ENCODE measurements around the gene ABHD16A.
A peak's percentile ranks its signal among the peaks of the same experiment; 100 is the strongest.

The ABHD16A gene

DNA sequence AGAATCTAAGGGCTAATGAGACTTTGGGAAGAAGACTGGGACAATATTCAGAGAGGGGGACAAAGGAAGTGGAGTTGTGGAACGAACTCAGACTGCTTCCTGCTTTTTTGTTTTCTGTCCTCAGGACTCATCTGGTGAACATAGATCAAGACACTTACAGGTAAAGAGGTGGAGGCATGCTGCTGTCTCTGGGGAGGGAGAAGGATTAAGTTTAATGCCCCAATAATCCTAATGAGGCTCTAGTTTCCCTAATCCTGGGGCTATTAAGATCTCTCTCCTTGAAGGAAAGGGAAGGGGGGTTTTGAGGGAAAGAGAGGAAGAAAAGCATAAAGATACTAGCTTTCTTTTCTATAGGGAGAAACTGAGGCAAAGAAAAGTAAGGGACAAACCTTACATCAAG lies 41.3 kb upstream of the ABHD16A start:
- DNase-seq (ENCODE audit: extremely low spot score), result no peak
- CTCF ChIA-PET, result no interaction called here
- POLR2A ChIA-PET, result interaction anchor here (1.5 to 1.7 kb wide), 2 partner anchors 11 to 41 kb away, joined by 3 read pairs; partner anchors contain the start of gene ABHD16A
- TF ChIP-seq FOXA1 (IDR thresholded peaks at IDR 0.05) (no peak), CTBP1 (IDR thresholded peaks at IDR 0.05; ENCODE audit: borderline replicate concordance) (no peak), ARNT (IDR thresholded peaks at IDR 0.05) (no peak), TARDBP (IDR thresholded peaks at IDR 0.05) (no peak), HDGF (IDR thresholded peaks at IDR 0.05; ENCODE audit: borderline replicate concordance) (no peak), NFRKB (IDR thresholded peaks at IDR 0.05) (no peak), SP1 (IDR thresholded peaks at IDR 0.05) (no peak), FOXM1 (IDR thresholded peaks at IDR 0.05; ENCODE audit: borderline replicate concordance) (no peak)
- TF ChIP-seq, protein P1, sequence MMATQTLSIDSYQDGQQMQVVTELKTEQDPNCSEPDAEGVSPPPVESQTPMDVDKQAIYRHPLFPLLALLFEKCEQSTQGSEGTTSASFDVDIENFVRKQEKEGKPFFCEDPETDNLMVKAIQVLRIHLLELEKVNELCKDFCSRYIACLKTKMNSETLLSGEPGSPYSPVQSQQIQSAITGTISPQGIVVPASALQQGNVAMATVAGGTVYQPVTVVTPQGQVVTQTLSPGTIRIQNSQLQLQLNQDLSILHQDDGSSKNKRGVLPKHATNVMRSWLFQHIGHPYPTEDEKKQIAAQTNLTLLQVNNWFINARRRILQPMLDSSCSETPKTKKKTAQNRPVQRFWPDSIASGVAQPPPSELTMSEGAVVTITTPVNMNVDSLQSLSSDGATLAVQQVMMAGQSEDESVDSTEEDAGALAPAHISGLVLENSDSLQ (IDR thresholded peaks at IDR 0.05), result no peak

GRCh38 chr6:31742894-31743293 lies 39.8 kb upstream of the ABHD16A start:
- ChIA-PET POLR2A (no interaction called here), CTCF (no interaction called here)
- no peak for DNase-seq (ENCODE audit: extremely low spot score)
- TF ChIP-seq FOXM1 (IDR thresholded peaks at IDR 0.05; ENCODE audit: borderline replicate concordance) (no peak), FOXA1 (IDR thresholded peaks at IDR 0.05) (no peak), ZNF384 (IDR thresholded peaks at IDR 0.05) (no peak), CTBP1 (IDR thresholded peaks at IDR 0.05; ENCODE audit: borderline replicate concordance) (no peak), HDGF (IDR thresholded peaks at IDR 0.05; ENCODE audit: borderline replicate concordance) (no peak), ARNT (IDR thresholded peaks at IDR 0.05) (no peak), NFRKB (IDR thresholded peaks at IDR 0.05) (no peak), FOXK2 (IDR thresholded peaks at IDR 0.05) (no peak)
- TF ChIP-seq, protein P1 (IDR thresholded peaks at IDR 0.05), result no peak

DNA sequence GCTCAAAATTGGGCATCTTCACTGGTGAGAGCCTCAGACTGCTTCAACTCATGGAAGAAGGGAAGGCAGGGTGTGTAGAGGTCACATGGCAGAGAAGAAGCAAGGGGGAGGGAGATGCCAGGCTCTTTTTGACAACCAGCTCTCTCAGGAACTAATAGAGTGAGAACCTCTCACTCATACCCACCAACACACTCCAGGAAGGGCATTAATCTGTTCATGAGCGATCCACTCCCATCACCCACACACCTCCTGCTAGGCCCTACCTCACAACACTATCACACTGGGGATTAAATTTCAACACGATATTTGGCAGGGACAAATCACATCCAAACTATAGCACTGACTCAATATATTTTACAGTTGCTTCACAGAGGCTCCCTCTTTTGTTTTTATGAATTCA lies 38.7 kb upstream of the ABHD16A start:
- POLR2A ChIA-PET, result interaction anchor here (1.5 to 1.6 kb wide), 2 partner anchors 9 to 74 kb away, joined by 5 to 6 read pairs; partner anchors contain the start of genes HSPA1A and HSPA1L
- TF ChIP-seq FOXA1 (IDR thresholded peaks at IDR 0.05) (no peak), LEF1 (IDR thresholded peaks at IDR 0.05; ENCODE audit: borderline replicate concordance) (no peak), CTBP1 (IDR thresholded peaks at IDR 0.05; ENCODE audit: borderline replicate concordance) (no peak), L3MBTL2 (conservative IDR thresholded peaks at IDR 0.05) (no peak), HDGF (IDR thresholded peaks at IDR 0.05; ENCODE audit: borderline replicate concordance) (no peak), ZNF384 (IDR thresholded peaks at IDR 0.05) (no peak), NFRKB (IDR thresholded peaks at IDR 0.05) (no peak), ELF4 (IDR thresholded peaks at IDR 0.05) (no peak)

DNA sequence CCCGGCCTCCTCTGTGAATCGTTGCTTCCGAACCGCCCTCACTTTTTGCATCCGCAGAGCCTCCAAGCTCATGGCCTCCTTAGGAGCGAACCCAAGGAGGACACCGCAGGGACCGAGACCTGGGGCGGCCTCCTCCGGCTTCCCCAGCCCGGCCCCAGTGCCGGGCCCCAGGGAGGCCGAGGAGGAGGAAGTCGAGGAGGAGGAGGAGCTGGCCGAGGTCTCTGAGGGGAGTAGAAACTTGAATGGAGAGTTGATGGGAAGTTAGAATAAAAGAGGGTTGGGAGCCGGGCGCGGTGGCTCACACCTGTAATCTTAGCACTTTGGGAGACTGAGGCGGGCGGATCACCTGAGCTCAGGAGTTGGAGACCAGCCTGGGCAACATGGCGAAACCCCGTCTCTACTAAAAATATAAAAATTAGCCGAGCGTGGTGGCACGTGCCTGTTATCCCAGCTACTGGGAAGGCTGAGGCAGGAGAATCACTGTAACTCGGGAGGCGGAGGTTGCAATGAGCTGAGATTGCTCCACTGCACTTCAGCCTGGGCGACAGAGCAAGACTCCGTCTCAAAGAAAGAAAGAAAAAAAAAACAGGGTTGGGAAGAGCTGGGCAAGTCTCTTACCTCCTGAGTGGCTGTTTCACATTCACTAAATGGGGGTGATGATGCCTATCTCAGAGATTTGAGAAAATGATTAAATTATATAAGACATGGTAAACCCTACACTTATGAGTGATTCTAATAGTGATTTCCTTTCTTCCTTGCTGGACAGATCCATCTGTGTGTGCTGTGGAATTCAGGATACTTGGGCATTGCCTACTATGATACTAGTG lies 37.5 kb upstream of the ABHD16A start:
- TF ChIP-seq HDGF (IDR thresholded peaks at IDR 0.05; ENCODE audit: borderline replicate concordance), result no peak
- TF ChIP-seq FOXK2 (IDR thresholded peaks at IDR 0.05), result no peak
- no peak for TF ChIP-seq FOXA1 (IDR thresholded peaks at IDR 0.05)
- no peak for TF ChIP-seq SUZ12 (IDR thresholded peaks at IDR 0.05)
- no peak for TF ChIP-seq NFRKB (IDR thresholded peaks at IDR 0.05)
- TF ChIP-seq TARDBP (IDR thresholded peaks at IDR 0.05), result no peak
- no peak for TF ChIP-seq CTBP1 (IDR thresholded peaks at IDR 0.05; ENCODE audit: borderline replicate concordance)
- TF ChIP-seq BHLHE40 (IDR thresholded peaks at IDR 0.05; ENCODE audit: borderline replicate concordance), result no peak
- TF ChIP-seq SP1 (IDR thresholded peaks at IDR 0.05), result no peak
- TF ChIP-seq L3MBTL2 (conservative IDR thresholded peaks at IDR 0.05), result no peak
- TF ChIP-seq, protein P1 (IDR thresholded peaks at IDR 0.05), result no peak
- no peak for TF ChIP-seq FOXM1 (IDR thresholded peaks at IDR 0.05; ENCODE audit: borderline replicate concordance)
- no peak for TF ChIP-seq LEF1 (IDR thresholded peaks at IDR 0.05; ENCODE audit: borderline replicate concordance)
- TF ChIP-seq ELF4 (IDR thresholded peaks at IDR 0.05), result no peak
- TF ChIP-seq ZNF384 (IDR thresholded peaks at IDR 0.05), result no peak
- no peak for TF ChIP-seq ARNT (IDR thresholded peaks at IDR 0.05)
- ChIA-PET CTCF (interaction anchor here (1.2 to 1.7 kb wide), 3 partner anchors 11 to 51 kb away, joined by 4 to 8 read pairs (median 4); partner anchors contain the start of gene DDAH2), POLR2A (interaction anchor here (0.7 to 6.3 kb wide), 22 partner anchors 8 to 200 kb away, joined by 3 to 57 read pairs (median 6); partner anchors contain the start of genes BAG6, DDAH2, HSPA1A and HSPA1B)
- DNase-seq (ENCODE audit: extremely low spot score), result peak; percentile 49

More for the DNA sequence above, 38.7 kb upstream of the ABHD16A start:
- no peak for DNase-seq (ENCODE audit: extremely low spot score)
- CTCF ChIA-PET, result no interaction called here

DNA sequence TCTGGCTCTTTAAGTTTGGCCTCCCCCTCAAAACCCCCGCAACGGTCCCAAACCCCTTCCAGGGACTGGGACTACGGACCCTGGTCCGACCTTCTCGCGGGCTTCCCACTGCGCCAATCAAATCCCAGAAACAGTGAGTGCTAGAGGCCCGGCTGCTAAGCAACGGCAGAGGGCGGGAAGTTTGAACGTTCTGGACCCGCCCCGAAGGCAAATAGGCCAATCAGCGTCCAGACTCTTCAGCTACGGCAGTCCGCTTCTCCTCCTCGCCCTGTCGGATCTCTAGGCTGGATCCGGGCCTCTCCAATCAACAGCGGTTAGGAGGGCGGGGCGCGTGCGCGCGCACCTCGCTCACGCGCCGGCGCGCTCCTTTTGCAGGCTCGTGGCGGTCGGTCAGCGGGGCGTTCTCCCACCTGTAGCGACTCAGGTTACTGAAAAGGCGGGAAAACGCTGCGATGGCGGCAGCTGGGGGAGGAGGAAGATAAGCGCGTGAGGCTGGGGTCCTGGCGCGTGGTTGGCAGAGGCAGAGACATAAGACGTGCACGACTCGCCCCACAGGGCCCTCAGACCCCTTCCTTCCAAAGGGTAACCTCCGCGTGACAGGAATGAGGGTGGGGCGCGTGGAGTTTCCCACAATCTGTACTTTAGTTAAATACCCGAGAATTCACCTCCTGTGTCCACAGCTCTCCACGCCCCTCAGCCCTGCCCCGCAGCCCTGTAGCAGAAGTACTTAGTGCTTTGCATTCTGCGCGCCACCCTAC lies 36.7 kb upstream of the ABHD16A start, which contains the start of gene MSH5:
Gene MSH5, plus strand, starts transcription at position 367 of the 758 bp plus-strand sequence. CDS start 462 bp downstream, outside the sequence.
- TF ChIP-seq L3MBTL2 (conservative IDR thresholded peaks at IDR 0.05) (peak; percentile 99), FOXA1 (IDR thresholded peaks at IDR 0.05) (no peak), FOXK2 (IDR thresholded peaks at IDR 0.05) (no peak), CTBP1 (IDR thresholded peaks at IDR 0.05; ENCODE audit: borderline replicate concordance) (no peak; the same call in 1 of the 2 replicates), FOXM1 (IDR thresholded peaks at IDR 0.05; ENCODE audit: borderline replicate concordance) (no peak), ARNT (IDR thresholded peaks at IDR 0.05) (no peak), SUZ12 (IDR thresholded peaks at IDR 0.05) (no peak)
- TF ChIP-seq, protein P1 (IDR thresholded peaks at IDR 0.05), result peak; percentile 94
- DNase-seq (ENCODE audit: extremely low spot score), result peak; percentile 99

More for the DNA sequence above, 36.7 kb upstream of the ABHD16A start, which contains the start of gene MSH5:
- CTCF ChIA-PET, result interaction anchor here (1.2 to 1.7 kb wide), 4 partner anchors 10 to 51 kb away, joined by 4 to 8 read pairs (median 4); partner anchors contain the start of genes ABHD16A and DDAH2
- POLR2A ChIA-PET, result interaction anchor here (0.7 to 6.3 kb wide), 30 partner anchors 7 to 456 kb away, joined by 3 to 57 read pairs (median 5); partner anchors contain the start of genes ABHD16A, ATP6V1G2, BAG6 and CSNK2B

All from HEK293T (cell line).